Embryonic facial prominence (tissue), 1 donor: ENCODE results near the gene STH.

Source experiments
- DNase-seq: peaks from one replicate; pipeline ENCODE4 v3.0.0-alpha.2; 2016; ENCODE audit errors: extremely low spot score

Gene STH

GRCh38 chr17:46027048-46027975, 28.3 kb downstream of the STH start:
- no peak for DNase-seq

- no peak for DNase-seq
These were observed 28.9 kb downstream of the STH start for GRCh38 chr17:46027976-46028325.

- DNase-seq: no peak
These were observed 29.3 kb downstream of the STH start for GRCh38 chr17:46028374-46028773.

DNA sequence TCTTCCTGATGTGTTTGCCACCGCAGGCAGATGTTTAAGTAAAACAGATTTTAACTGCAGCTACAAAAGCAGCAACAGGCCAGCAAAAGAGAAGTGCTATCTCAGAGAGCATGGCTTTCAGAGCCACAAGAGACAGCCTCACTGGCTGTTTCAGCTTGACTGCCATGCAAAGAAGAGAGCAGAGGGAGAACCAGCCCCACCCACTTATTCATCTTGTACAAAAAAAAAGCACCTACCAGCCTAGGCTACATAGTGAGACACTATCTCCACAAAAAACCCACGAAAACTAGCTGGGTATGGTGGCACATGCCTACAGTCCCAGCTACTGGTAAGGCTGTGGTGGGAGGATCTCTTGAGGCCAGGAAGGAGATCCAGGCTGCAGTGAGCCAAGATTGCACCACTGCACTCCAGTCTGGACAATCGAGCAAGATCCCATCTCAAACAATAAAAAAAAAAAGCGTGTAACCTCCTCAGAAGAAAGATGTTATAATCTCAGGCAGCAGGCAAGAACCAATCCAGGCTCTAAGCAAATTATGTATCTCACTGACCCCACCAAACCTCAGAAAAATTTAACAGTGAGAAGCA, 30.0 kb downstream of the STH start:
- DNase-seq: no peak

GRCh38 chr17:46029627-46030026, 30.6 kb downstream of the STH start:
- no peak for DNase-seq

GRCh38 chr17:46030752-46031151, 31.7 kb downstream of the STH start:
- no peak for DNase-seq

GRCh38 chr17:46031440-46031839, 32.4 kb downstream of the STH start:
- DNase-seq: no peak

- DNase-seq: no peak
These were observed 32.9 kb downstream of the STH start for GRCh38 chr17:46031920-46032319.

- DNase-seq: no peak
These were observed 33.9 kb downstream of the STH start for GRCh38 chr17:46032909-46033308.

GRCh38 chr17:46033392-46033791, 34.3 kb downstream of the STH start:
- DNase-seq: no peak

DNA sequence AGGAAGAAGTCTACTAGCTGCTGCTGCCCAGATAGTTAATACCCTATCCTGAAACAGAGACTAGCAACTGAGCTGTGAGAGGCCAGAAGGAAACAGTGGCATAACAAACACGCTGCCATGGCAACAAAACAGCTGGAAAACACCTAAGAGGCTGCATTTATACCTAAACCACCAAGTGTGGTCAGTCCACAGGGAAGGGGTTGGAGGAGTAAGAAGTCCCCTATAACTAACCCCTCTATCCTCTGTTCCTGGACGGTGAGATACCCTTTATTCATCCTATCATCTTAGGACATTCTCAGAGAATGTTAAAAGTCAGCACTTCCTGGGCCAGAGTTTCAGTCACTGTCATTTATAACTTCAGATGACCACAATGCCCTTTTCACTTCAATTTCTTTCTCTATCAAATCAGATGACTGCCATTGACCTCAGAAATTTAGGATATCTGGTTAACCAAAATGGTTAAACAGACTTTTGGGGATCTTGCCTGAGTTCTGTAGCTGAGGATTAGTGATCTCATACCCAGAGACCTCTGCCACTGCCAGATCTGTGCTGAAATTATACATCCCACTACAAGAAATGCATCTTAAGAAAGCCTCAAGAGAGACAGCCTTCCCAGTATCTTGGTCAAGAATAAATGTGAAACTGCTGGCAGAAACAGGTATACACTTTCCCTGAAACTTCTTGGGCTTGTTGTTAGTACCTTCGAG, 36.2 kb downstream of the STH start:
- DNase-seq: no peak

DNA sequence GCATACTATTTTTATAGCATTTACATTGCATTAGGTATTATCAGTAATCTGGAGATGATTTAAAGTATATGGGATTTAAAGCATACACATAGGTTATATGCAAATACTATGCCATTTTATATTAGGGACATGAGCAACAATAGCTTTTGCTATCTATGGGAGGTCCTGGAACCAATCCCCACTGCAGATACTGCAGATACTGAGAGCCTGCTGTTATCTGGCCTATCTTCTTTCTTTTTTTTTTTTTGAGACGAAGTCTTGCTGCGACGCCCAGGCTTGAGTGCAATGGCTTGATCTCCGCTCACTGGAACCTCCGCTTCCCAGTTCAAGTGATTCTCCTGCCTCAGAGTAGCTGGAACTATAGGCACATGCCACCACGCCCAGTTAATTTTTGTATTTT, 37.4 kb downstream of the STH start:
- no peak for DNase-seq

DNA sequence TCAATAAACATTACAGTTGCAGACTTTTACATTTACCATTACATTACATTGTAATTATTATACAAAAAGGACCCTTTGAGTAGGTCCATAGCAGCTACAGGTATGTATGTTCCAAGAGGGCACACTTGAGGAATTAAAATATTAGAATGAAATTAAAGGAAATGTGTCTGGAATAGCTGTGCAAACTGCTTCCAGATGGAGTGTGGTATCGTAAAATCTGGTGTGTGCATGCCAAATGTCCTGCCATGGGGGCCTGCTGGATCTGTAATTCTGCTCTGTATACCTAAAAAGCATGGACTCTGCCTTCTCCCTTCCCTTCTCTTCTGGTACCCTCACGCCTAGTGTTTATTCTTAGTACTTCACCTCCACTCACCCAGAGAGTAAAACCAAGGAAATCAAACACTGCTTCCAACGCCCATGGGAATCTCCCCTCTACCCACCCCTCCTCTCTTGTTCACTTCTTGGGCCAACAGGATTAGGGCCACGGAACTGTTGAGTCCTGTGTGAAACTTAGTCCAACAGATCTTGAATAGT, 38.7 kb downstream of the STH start:
- no peak for DNase-seq

DNA sequence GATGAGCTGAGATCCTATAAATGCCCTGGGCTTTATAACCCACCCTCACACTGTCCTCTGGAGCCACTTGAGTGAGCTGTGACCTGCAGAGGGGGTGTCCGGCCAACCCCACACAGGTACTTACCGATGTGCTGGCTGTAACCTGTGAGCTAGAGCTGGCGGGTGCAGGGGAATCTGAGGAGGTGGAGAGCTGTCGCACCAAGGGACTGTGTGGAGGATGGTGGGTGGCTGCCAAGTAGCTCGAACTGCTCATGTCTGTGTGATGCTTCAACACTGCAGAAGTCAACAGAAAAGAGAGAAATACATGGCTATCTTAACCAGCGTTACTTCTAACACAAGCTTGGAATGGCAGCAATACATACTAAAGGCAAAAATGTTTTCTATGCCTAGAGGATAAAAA, 39.4 kb downstream of the STH start:
- DNase-seq: no peak

DNA sequence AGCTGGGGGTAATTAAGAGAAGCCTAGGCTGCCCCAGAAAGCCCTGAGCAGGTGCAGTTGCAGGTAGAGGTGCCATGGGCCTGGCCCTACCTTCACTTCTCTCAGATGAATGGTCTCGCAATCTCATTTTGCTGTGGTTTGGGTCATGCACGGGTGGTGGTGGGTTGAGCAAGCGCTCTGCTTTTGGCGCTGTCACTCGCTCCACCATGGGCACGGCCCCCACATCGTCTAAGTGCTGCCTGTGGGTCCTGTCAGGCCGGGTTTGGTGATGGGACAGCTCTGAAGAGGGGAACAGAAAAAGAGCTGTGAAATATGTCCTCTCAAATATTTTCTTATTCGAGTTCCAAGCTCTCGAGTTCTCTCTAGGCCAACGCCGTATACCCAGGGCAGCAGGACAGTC, 39.9 kb downstream of the STH start:
- DNase-seq: no peak

DNA sequence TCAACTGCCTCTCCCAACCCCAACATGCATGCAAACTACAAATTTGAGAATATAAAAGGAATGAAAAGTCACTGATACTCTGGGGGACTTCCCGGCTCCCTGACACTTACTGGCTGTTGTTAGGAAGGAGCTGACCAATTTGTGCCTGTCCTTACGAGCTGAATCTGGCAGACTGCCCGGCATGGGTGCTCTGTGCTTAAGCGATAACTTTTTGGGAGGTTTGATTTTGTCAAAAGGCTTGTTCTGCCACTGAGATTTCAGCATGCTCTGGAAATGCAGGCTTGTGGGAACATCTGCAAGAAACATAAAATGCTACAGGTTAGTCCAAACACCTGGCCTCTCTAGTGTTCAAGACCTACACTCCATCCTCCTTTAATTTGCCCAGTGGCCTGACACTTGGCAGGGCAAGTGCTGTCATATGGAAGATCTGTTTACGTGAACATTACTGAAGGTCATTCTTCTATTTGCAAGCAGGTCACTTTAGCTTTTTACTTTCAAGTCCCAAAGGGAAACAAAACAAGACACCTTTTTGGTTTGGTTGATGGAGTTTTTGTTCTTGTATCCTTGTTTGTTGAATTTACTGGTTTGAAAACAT, 40.6 kb downstream of the STH start:
- no peak for DNase-seq

- no peak for DNase-seq
These were observed 43.2 kb downstream of the STH start for GRCh38 chr17:46042246-46042645.

DNA sequence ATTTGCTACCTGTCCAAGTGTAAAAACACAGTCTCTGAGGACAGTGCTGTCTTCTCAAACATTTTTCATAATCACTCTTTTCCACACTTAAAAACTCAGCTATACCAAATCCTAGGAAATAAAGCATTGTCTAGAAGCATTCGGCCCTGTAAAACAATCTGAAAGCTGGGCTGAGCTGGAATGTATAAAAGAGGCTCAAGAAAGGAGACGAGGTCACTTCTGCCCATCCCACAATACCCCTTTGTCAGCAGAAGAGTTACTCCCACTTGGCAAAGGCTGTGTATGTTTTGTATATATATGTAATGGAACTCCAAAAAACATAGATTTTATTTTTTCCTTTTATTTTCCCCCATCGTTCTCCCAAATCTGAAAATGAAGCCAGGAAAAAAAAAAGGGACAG, 43.9 kb downstream of the STH start:
- no peak for DNase-seq

- no peak for DNase-seq
These were observed 44.6 kb downstream of the STH start for GRCh38 chr17:46043606-46044005.

DNA sequence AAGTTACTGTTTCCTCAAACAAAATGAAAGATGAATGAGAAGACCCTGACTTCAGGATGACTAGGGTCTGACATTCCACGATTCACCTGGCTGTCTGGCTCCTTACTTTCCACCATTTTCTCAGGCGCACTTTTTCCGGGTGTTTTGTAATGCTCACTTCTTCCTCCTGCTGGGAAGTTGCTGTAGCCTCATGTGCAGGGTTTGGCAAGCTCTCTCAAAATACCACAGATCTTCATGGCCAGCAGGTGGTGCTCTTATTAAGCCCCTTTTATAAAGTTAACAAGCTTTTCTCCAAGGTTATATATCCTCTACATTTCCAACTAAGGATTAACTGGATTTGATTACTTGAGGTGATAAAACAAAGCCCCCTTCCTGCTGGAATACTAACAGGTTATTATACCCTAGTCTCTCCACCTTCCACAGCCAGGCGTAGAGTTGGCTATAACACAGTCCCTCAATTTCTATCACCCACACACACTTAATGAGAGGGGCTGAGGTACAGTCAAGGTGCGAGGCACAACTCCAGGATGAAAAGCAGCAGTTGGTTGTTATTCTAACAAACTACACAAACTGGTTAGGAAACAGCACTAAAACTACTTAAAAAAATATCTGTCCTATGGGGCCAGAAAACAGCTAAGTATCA, 45.4 kb downstream of the STH start:
- peak; percentile 67 for DNase-seq

DNA sequence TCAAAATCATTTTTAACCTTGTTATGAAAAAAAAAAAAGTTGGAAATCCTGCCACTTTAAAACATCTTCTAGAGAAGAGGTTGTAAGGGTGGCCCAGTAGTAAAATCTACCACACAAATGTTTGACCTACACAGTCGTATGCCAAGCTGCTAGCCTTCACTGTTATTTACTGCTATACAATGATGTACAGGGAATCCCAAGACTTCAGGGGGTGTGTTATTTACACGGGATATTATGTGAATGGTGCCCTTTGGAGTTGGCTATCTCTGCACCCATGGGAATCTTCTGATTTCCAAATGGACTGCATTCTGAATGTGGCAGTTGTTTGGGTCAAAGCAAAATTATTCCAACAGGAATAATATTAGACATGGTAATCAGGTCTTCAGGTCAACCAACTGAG, 45.9 kb downstream of the STH start:
- no peak for DNase-seq

GRCh38 chr17:46045639-46046038, 46.6 kb downstream of the STH start:
- no peak for DNase-seq
